ENCODE results near the gene CCN6.

GRCh38 chr6:112017760-112018537, 36.0 kb upstream of the CCN6 start:
- TF ChIP-seq NFIC (IDR thresholded peaks at IDR 0.05): no peak
- no peak for TF ChIP-seq CEBPB (IDR thresholded peaks at IDR 0.05)
- TF ChIP-seq EP300 (IDR thresholded peaks at IDR 0.05; ENCODE audit: borderline replicate concordance): no peak
- no peak for TF ChIP-seq TCF12 (IDR thresholded peaks at IDR 0.05; ENCODE audit: low read depth)
- no peak for TF ChIP-seq TAF1 (IDR thresholded peaks at IDR 0.05; ENCODE audit: low read depth)
- no peak for TF ChIP-seq CREB1 (IDR thresholded peaks at IDR 0.05; ENCODE audit: low read depth)
- TF ChIP-seq FOXM1 (IDR thresholded peaks at IDR 0.05; ENCODE audit: borderline replicate concordance, low read depth): no peak
- no peak for TF ChIP-seq RAD21 (IDR thresholded peaks at IDR 0.05; ENCODE audit: low read depth)
- no peak for TF ChIP-seq EGR1 (IDR thresholded peaks at IDR 0.05)
- TF ChIP-seq MAX (IDR thresholded peaks at IDR 0.05): no peak
- TF ChIP-seq TEAD4 (IDR thresholded peaks at IDR 0.05): no peak
- TF ChIP-seq ZBTB7A (IDR thresholded peaks at IDR 0.05; ENCODE audit: low read depth): no peak
- no peak for TF ChIP-seq YY1 (IDR thresholded peaks at IDR 0.05; ENCODE audit: low read depth)
- no peak for TF ChIP-seq USF1 (IDR thresholded peaks at IDR 0.05)

Measured in Ishikawa (cell line).